SH-SY5Y (cell line): ENCODE measurements around the gene NACC1.

Experiments used
- GATA2 ChIP-seq: IDR thresholded peaks from 2 replicates; pipeline ENCODE4 v1.6.1; 2011; ENCODE audit warnings: mild to moderate bottlenecking, low read depth, low read length
- GATA3 ChIP-seq: IDR thresholded peaks from 2 replicates; pipeline ENCODE4 v1.6.1; 2011; ENCODE audit warnings: low read depth, mild to moderate bottlenecking, low read length, moderate library complexity

DNA sequence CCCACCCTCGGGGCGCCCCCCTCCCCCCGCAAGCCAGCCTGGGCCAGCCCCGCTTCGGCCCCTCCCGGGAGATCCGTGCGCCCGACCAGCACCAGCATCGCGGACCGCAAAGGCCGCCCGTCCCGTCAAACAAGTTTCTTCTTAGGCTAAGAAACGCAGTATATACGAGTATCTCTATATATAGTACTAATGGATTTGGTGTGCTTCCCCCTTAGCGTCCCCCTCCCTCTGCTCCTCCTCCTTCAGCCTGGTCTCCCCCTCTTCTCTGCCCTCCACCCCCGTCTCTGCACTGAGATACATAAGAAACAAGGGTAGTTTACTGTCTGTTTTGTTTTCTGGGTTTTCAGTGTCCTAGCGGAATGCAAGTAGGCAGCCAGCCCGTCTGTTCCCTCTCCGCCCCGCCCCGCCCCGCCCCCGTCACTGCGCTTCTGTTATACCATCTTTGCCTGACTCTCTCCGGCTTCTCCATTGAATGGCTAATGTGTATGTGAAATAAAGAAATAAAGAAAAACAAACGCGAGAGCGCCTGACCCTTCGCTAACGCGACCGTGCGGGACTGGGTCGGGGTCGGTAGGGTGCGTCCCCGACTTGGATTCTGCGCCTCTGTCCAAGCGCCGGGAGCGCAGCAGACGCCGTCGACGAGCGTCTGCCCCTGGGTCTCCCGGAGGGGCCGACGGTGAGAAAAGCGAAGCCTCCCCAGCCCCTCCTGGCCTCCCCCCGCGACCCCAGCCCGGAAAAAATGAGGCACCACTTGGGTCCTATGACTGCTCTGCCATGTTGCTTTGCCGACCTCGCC is 19.6 kb upstream of the NACC1 start:
- TF ChIP-seq GATA2 (no peak), GATA3 (no peak)
